ENCODE measurements around the gene FAS.

FAS gene

GRCh38 chr10:89029785-89030437 lies 39.3 kb downstream of the FAS start:
- DNase-seq (ENCODE audit: low read depth in 2 of 2), result peak; percentile 89 to 91
- TF ChIP-seq CTCF (IDR thresholded peaks at IDR 0.05; ENCODE audit: low read depth, low read length), result peak; percentile 76
- no peak overlapping the region for H3K4me3 ChIP-seq (replicated peaks in 1 of 2; ENCODE audit: low read depth in 2 of 2, low read length in 2 of 2)

- TF ChIP-seq CTCF (IDR thresholded peaks at IDR 0.05; ENCODE audit: low read depth, low read length), result no peak
- H3K4me3 ChIP-seq (replicated peaks in 1 of 2; ENCODE audit: low read depth in 2 of 2, low read length in 2 of 2), result no peak overlapping the region
- DNase-seq (ENCODE audit: low read depth in 2 of 2), result no peak
These were observed 40.2 kb downstream of the FAS start for GRCh38 chr10:89030791-89031190.

- H3K4me3 ChIP-seq (replicated peaks in 1 of 2; ENCODE audit: low read depth in 2 of 2, low read length in 2 of 2), result no peak overlapping the region
- TF ChIP-seq CTCF (IDR thresholded peaks at IDR 0.05; ENCODE audit: low read depth, low read length), result no peak
- peak; percentile 74 to 95 for DNase-seq (ENCODE audit: low read depth in 2 of 2)
These were observed 41.7 kb downstream of the FAS start for GRCh38 chr10:89032141-89032891.

- no peak for TF ChIP-seq CTCF (IDR thresholded peaks at IDR 0.05; ENCODE audit: low read depth, low read length)
- no peak overlapping the region for H3K4me3 ChIP-seq (replicated peaks in 1 of 2; ENCODE audit: low read depth in 2 of 2, low read length in 2 of 2)
- DNase-seq (ENCODE audit: low read depth in 2 of 2), result no peak
These were observed 44.9 kb downstream of the FAS start for GRCh38 chr10:89035461-89035860.

- no peak overlapping the region for H3K4me3 ChIP-seq (replicated peaks in 1 of 2; ENCODE audit: low read depth in 2 of 2, low read length in 2 of 2)
- no peak for TF ChIP-seq CTCF (IDR thresholded peaks at IDR 0.05; ENCODE audit: low read depth, low read length)
- no peak for DNase-seq (ENCODE audit: low read depth in 2 of 2)
These were observed 46.5 kb downstream of the FAS start for GRCh38 chr10:89037096-89037495.

- no peak for DNase-seq (ENCODE audit: low read depth in 2 of 2)
- no peak for TF ChIP-seq CTCF (IDR thresholded peaks at IDR 0.05; ENCODE audit: low read depth, low read length)
- H3K4me3 ChIP-seq (replicated peaks in 1 of 2; ENCODE audit: low read depth in 2 of 2, low read length in 2 of 2), result no peak overlapping the region
These were observed 52.0 kb downstream of the FAS start for GRCh38 chr10:89042562-89042961.

All from cardiac fibroblast (primary cell).